Esophagus squamous epithelium (tissue), 4 donors: Measurements from ENCODE around the gene QSER1.

Experiments used
- POLR2A ChIP-seq, 4 donors: fragments of 450-650 bp; IDR thresholded peaks; one replicate each; pipeline ENCODE4 v1.6.1; 2017; ENCODE audit warnings: antibody characterized with exemption in 4 of 4, mild to moderate bottlenecking in 4 of 4, moderate library complexity in 3 of 4
- TF ChIP-seq, protein P1 (sequence below), 6 experiments: fragments of 450-650 bp in 4 of 6; fragments of 200-600 bp in 2 of 6; sonication (generic) in 2 of 6; IDR thresholded peaks; one replicate each; pipeline ENCODE4 v1.5.1; 2016 to 2019; ENCODE audit warnings: antibody characterized with exemption in 6 of 6, mild to moderate bottlenecking in 4 of 6, moderate library complexity in 4 of 6

- TF ChIP-seq, protein P1, sequence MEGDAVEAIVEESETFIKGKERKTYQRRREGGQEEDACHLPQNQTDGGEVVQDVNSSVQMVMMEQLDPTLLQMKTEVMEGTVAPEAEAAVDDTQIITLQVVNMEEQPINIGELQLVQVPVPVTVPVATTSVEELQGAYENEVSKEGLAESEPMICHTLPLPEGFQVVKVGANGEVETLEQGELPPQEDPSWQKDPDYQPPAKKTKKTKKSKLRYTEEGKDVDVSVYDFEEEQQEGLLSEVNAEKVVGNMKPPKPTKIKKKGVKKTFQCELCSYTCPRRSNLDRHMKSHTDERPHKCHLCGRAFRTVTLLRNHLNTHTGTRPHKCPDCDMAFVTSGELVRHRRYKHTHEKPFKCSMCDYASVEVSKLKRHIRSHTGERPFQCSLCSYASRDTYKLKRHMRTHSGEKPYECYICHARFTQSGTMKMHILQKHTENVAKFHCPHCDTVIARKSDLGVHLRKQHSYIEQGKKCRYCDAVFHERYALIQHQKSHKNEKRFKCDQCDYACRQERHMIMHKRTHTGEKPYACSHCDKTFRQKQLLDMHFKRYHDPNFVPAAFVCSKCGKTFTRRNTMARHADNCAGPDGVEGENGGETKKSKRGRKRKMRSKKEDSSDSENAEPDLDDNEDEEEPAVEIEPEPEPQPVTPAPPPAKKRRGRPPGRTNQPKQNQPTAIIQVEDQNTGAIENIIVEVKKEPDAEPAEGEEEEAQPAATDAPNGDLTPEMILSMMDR (IDR thresholded peaks at IDR 0.05) = no peak
- TF ChIP-seq POLR2A (IDR thresholded peaks at IDR 0.05) = no peak
Measured at GRCh38 chr11:32991898-32992297, 99.3 kb downstream of the QSER1 start.
